Measurements from ENCODE around the gene COBL.

- TF ChIP-seq CTCF (IDR thresholded peaks at IDR 0.05; ENCODE audit: extremely low read depth in 1 of 2, insufficient read depth in 1 of 2, low read depth in 1 of 2, low read length in 2 of 2), result no peak
- no peak for TF ChIP-seq EZH2 (IDR thresholded peaks at IDR 0.05; ENCODE audit: borderline replicate concordance, low read depth, low read length, severe bottlenecking)
These were observed 280.9 kb downstream of the COBL start for GRCh38 chr7:51035716-51036115.
